ENCODE data around the gene CORIN. TPM values are rescaled to one million over a fixed set of nuclear protein-coding genes. Genes with fewer than 3 reads are reported as not detected.

The CORIN gene
- polyA plus RNA-seq, 1 of the 3 experiments (the other 2 are of a cell fraction): 1.1 TPM

DNA sequence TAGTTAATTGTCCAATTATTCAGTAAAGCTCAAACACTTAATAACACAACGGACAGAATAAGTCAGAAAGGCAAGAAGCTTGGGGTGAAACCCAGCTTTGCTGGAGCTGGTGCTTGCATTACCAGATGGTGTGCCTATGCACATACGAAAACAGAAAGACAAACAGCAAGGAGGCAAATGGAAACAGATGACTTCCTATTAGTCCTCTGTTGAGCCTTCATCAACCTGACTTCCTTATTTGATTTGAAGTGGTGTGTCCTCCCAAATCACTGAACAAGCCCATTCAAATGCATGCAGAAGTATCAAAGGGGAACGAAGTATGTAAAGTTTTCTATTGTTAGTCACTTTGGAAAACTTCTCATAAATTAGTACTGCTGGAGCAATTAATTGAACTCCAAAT, 186.6 kb downstream of the CORIN start:
- CTCF ChIA-PET: interaction anchor here (3.4 kb wide), 1 partner anchor 17 kb away, joined by 14 read pairs; no protein-coding TSS in a partner anchor
- 63% methylated on average over 3 of the region's 3 CpGs for WGBS (ENCODE audit: low lambda C conversion rate)
- no peaks in the 10 kb centered on the region for H3K27me3 ChIP-seq (ENCODE audit: insufficient read depth)

GRCh38 chr4:47650584-47651130, 187.2 kb downstream of the CORIN start:
- POLR2A ChIA-PET: no interaction called here
- H3K9ac ChIP-seq: no peak overlapping the region

More for the DNA sequence above, 186.6 kb downstream of the CORIN start:
- Histone ChIP-seq H3K9ac (no peak overlapping the region), H2AFZ (ENCODE audit: low read depth) (no peak overlapping the region), H3K79me2 (ENCODE audit: insufficient read depth) (no peaks in the 10 kb centered on the region), H3K4me1 (ENCODE audit: control insufficient read depth in 1 of 2, insufficient read depth in 2 of 2, low read depth in 1 of 2, low read length in 1 of 2) (no peaks in the 10 kb centered on the region; a peak in 2 of 4 replicates), H3K4me2 (no peak overlapping the region), H4K20me1 (ENCODE audit: insufficient read depth) (no peaks in the 10 kb centered on the region), H3K36me3 (replicated peaks in 1 of 2; ENCODE audit: control insufficient read depth in 1 of 2, insufficient read depth in 2 of 2, low read length in 1 of 2) (no peaks in the 10 kb centered on the region), H3K9me3 (no peaks in the 10 kb centered on the region), H3K9me2 (no peaks in the 10 kb centered on the region), H3K27ac (ENCODE audit: low read depth in 2 of 2, low read length in 1 of 2) (no peak overlapping the region), H3F3A (replicated peaks; ENCODE audit: insufficient read depth) (no peaks in the 10 kb centered on the region), H3K4me3 (ENCODE audit: low read depth in 2 of 2, low read length in 1 of 2) (no peak overlapping the region)
- POLR2A ChIA-PET: no interaction called here
- TF ChIP-seq JUND (IDR thresholded peaks at IDR 0.05): no peak
- no peak for TF ChIP-seq EZH2phosphoT487 (IDR thresholded peaks at IDR 0.05; ENCODE audit: borderline replicate concordance, low read depth)
- no peak for DNase-seq

DNA sequence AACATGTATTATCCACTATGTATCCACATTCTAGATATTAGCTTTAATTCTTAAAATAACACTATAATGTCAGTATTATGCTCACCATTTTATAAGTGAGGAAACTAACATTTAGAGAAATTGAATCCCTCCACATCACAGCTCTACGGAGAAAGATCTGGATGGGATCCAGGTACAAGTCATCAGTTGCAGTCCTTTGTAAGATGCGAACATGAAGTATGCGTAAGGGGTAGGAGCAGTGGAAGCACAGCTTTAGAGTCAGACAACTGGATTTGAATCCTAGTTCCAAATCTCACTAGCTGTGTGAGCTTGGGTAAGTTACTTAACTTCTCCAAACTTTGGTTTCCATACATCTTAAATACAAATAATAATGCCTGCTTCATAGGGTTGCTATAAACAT, 190.3 kb downstream of the CORIN start:
- H3K4me2 ChIP-seq: no peak overlapping the region
- TF ChIP-seq TCF12 (IDR thresholded peaks at IDR 0.05) (no peak), FOSL2 (IDR thresholded peaks at IDR 0.05; ENCODE audit: borderline replicate concordance, low read depth) (no peak), NRF1 (IDR thresholded peaks at IDR 0.05; ENCODE audit: low read depth, low read length) (no peak), IRF3 (IDR thresholded peaks at IDR 0.05; ENCODE audit: low read depth, low read length) (no peak), GATA2 (CRISPR knock-in tag; IDR thresholded peaks at IDR 0.05) (no peak), GABPA (IDR thresholded peaks at IDR 0.05; ENCODE audit: low read depth) (no peak), MXI1 (IDR thresholded peaks at IDR 0.05; ENCODE audit: low read depth, low read length) (no peak), YY1 (IDR thresholded peaks at IDR 0.05; ENCODE audit: low read depth) (no peak), EP300 (IDR thresholded peaks at IDR 0.05; ENCODE audit: borderline replicate concordance in 1 of 2, low read depth in 1 of 2, low read length in 1 of 2) (no peak)
- TF ChIP-seq, protein P1, sequence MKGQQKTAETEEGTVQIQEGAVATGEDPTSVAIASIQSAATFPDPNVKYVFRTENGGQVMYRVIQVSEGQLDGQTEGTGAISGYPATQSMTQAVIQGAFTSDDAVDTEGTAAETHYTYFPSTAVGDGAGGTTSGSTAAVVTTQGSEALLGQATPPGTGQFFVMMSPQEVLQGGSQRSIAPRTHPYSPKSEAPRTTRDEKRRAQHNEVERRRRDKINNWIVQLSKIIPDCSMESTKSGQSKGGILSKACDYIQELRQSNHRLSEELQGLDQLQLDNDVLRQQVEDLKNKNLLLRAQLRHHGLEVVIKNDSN (IDR thresholded peaks at IDR 0.05; ENCODE audit: borderline replicate concordance, low read depth): no peak
- no peak overlapping the region for H2AFZ ChIP-seq (ENCODE audit: low read depth)
- H3K9ac ChIP-seq: no peak overlapping the region
- H3K79me2 ChIP-seq (ENCODE audit: insufficient read depth): no peaks in the 10 kb centered on the region
- H4K20me1 ChIP-seq (ENCODE audit: insufficient read depth): no peaks in the 10 kb centered on the region
- H3K4me1 ChIP-seq (ENCODE audit: control insufficient read depth in 1 of 2, insufficient read depth in 2 of 2, low read depth in 1 of 2, low read length in 1 of 2): peaks cover 0 to 2% of the 10 kb centered on the region in 2 experiments; a peak in 3 of 4 replicates
- H3K27ac ChIP-seq (ENCODE audit: low read depth in 2 of 2, low read length in 1 of 2): no peak overlapping the region
- CTCF ChIA-PET: no interaction called here
- 88% methylated on average over 3 of the region's 3 CpGs for WGBS (ENCODE audit: low lambda C conversion rate)
- H3K36me3 ChIP-seq (replicated peaks in 1 of 2; ENCODE audit: control insufficient read depth in 1 of 2, insufficient read depth in 2 of 2, low read length in 1 of 2): no peaks in the 10 kb centered on the region
- DNase-seq: no peak
- POLR2A ChIA-PET: no interaction called here
- H3K27me3 ChIP-seq (ENCODE audit: insufficient read depth): no peaks in the 10 kb centered on the region
- H3K9me3 ChIP-seq: no peaks in the 10 kb centered on the region
- H3K4me3 ChIP-seq (ENCODE audit: low read depth in 2 of 2, low read length in 1 of 2): no peak overlapping the region
- no peaks in the 10 kb centered on the region for H3F3A ChIP-seq (replicated peaks; ENCODE audit: insufficient read depth)
- H3K9me2 ChIP-seq: no peaks in the 10 kb centered on the region

More at GRCh38 chr4:47650584-47651130, 187.2 kb downstream of the CORIN start:
- WGBS (ENCODE audit: low lambda C conversion rate): 56% methylated on average over 2 of the region's 2 CpGs
- Histone ChIP-seq H3K4me3 (ENCODE audit: low read depth in 2 of 2, low read length in 1 of 2) (no peak overlapping the region), H4K20me1 (ENCODE audit: insufficient read depth) (no peaks in the 10 kb centered on the region), H3K79me2 (ENCODE audit: insufficient read depth) (no peaks in the 10 kb centered on the region), H3F3A (replicated peaks; ENCODE audit: insufficient read depth) (no peaks in the 10 kb centered on the region), H3K4me2 (no peak overlapping the region), H3K36me3 (replicated peaks in 1 of 2; ENCODE audit: control insufficient read depth in 1 of 2, insufficient read depth in 2 of 2, low read length in 1 of 2) (no peaks in the 10 kb centered on the region), H3K9me3 (no peaks in the 10 kb centered on the region), H3K4me1 (ENCODE audit: control insufficient read depth in 1 of 2, insufficient read depth in 2 of 2, low read depth in 1 of 2, low read length in 1 of 2) (no peaks in the 10 kb centered on the region; a peak in 2 of 4 replicates), H3K27ac (ENCODE audit: low read depth in 2 of 2, low read length in 1 of 2) (no peak overlapping the region), H3K27me3 (ENCODE audit: insufficient read depth) (no peaks in the 10 kb centered on the region), H3K9me2 (no peaks in the 10 kb centered on the region), H2AFZ (ENCODE audit: low read depth) (no peak overlapping the region)
- CTCF ChIA-PET: interaction anchor here (1.2 to 3.4 kb wide), 2 partner anchors 11 to 18 kb away, joined by 5 to 14 read pairs; no protein-coding TSS in a partner anchor
- no peak for TF ChIP-seq PBX3 (IDR thresholded peaks at IDR 0.05)
- no peak for TF ChIP-seq RAD21 (IDR thresholded peaks at IDR 0.05; ENCODE audit: low read length)
- DNase-seq: no peak

Data from SK-N-SH (cell line).